MCF 10A (cell line): ENCODE measurements around the gene AFTPH. TPM values are rescaled to one million over a fixed set of nuclear protein-coding genes. Genes with fewer than 3 reads are reported as not detected.

ENCODE experiments used
- BruUV-seq: library from RNA; stranded (reverse); fragments of 400-500 nt; replicated peaks from 2 replicates; lab custom pipeline; 2021; lab: Mats Ljungman, UMichigan
- CTCF ChIA-PET: fragments of 300-600 bp; sonication (Branson Sonifier 250); formaldehyde crosslinking; extraction: SDS; loops from one replicate; lab custom pipeline; 2021; ENCODE audit warnings: antibody characterized with exemption, inconsistent platforms; lab: Yijun Ruan, JAX
- POLR2A ChIA-PET: fragments of 300-600, 350-650 bp; sonication (Branson Sonifier 250); formaldehyde crosslinking; extraction: SDS; loops from one replicate; lab custom pipeline; 2020; ENCODE audit warnings: antibody characterized with exemption, inconsistent platforms; lab: Yijun Ruan, JAX
- DNase-seq: peaks from one replicate; pipeline ENCODE4 v3.0.0-alpha.2; 2018; ENCODE audit not compliant: unreplicated experiment
- H3K27ac Mint-ChIP-seq: one replicate; pipeline ENCODE4 v1.8.0; 2022; ENCODE audit warnings: mild to moderate bottlenecking, low read depth, mixed read lengths; ENCODE audit not compliant: unreplicated experiment
- H3K27me3 Mint-ChIP-seq: one replicate; pipeline ENCODE4 v1.8.0; 2022; ENCODE audit warnings: mixed read lengths; ENCODE audit not compliant: insufficient read depth, unreplicated experiment
- H3K36me3 Mint-ChIP-seq: one replicate; pipeline ENCODE4 v1.8.0; 2022; ENCODE audit warnings: mild to moderate bottlenecking, moderate library complexity, mixed read lengths; ENCODE audit not compliant: insufficient read depth, unreplicated experiment
- H3K4me1 Mint-ChIP-seq: one replicate; pipeline ENCODE4 v1.8.0; 2022; ENCODE audit warnings: mixed read lengths; ENCODE audit not compliant: insufficient read depth, unreplicated experiment
- H3K4me3 Mint-ChIP-seq: one replicate; pipeline ENCODE4 v1.8.0; 2022; ENCODE audit warnings: mild to moderate bottlenecking, moderate library complexity, mixed read lengths; ENCODE audit not compliant: unreplicated experiment
- H3K9me3 Mint-ChIP-seq: one replicate; pipeline ENCODE4 v1.8.0; 2022; ENCODE audit warnings: mixed read lengths; ENCODE audit not compliant: unreplicated experiment
- intact Hi-C: fragments of 100-400 bp; cut with micrococcal nuclease; formaldehyde crosslinking; loops from 2 replicates; pipeline ENCODE4 v1.14.1; 2022
- total RNA-seq: library from RNA; stranded (reverse); gene quantifications from 2 replicates; pipeline ENCODE4 v1.2.3, GENCODE V29; 2022
- TF ChIP-seq, protein P1 (sequence below): fragments of 200-600 bp; IDR thresholded peaks from one replicate; pipeline ENCODE4 v1.8.0; 2022; ENCODE audit warnings: antibody characterized with exemption, mild to moderate bottlenecking; ENCODE audit not compliant: unreplicated experiment

AFTPH gene
- total RNA-seq, 1 experiment from 2014 or later, result 24.7 TPM

DNA sequence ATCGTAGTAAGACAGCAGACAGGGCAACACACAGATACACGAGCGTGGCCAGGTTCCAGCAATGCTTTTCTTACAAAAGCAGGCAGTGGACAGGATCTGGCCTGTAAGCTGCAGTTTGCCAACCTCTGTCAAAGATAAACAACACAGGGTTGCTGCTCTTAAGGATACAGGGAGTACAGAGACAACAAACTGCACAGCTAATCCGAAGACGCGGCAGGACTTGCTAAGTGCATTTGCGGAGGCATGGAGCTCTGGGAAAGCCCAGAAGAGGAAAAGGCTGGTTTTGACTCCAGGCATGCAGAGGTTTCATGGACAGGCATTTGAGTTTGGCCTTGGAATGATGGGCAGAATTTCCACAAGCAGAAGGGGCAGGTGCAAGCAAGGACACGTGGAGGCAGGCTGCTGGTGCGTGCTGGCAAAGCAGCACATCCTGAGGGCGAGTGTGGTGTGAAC is 105.2 kb downstream of the AFTPH start:
- BruUV-seq, result no TSS peak
- Mint-ChIP-seq H3K27ac (no peak overlapping the region), H3K36me3 (peaks cover 30% of the 10 kb centered on the region), H3K4me3 (no peak overlapping the region), H3K4me1 (no peaks in the 10 kb centered on the region), H3K9me3 (no peaks in the 10 kb centered on the region), H3K27me3 (no peaks in the 10 kb centered on the region)
- TF ChIP-seq, protein P1, sequence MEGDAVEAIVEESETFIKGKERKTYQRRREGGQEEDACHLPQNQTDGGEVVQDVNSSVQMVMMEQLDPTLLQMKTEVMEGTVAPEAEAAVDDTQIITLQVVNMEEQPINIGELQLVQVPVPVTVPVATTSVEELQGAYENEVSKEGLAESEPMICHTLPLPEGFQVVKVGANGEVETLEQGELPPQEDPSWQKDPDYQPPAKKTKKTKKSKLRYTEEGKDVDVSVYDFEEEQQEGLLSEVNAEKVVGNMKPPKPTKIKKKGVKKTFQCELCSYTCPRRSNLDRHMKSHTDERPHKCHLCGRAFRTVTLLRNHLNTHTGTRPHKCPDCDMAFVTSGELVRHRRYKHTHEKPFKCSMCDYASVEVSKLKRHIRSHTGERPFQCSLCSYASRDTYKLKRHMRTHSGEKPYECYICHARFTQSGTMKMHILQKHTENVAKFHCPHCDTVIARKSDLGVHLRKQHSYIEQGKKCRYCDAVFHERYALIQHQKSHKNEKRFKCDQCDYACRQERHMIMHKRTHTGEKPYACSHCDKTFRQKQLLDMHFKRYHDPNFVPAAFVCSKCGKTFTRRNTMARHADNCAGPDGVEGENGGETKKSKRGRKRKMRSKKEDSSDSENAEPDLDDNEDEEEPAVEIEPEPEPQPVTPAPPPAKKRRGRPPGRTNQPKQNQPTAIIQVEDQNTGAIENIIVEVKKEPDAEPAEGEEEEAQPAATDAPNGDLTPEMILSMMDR, result no peak
- ChIA-PET CTCF (interaction anchor here (0.7 to 1.4 kb wide), 3 partner anchors 11 to 244 kb away, joined by 3 to 5 read pairs (median 3); no protein-coding TSS in a partner anchor), POLR2A (interaction anchor here (0.5 to 2.0 kb wide), 4 partner anchors 8 to 100 kb away, joined by 3 to 14 read pairs (median 4); no protein-coding TSS in a partner anchor)
- DNase-seq, result no peak
- intact Hi-C loops, result no loop called here

DNA sequence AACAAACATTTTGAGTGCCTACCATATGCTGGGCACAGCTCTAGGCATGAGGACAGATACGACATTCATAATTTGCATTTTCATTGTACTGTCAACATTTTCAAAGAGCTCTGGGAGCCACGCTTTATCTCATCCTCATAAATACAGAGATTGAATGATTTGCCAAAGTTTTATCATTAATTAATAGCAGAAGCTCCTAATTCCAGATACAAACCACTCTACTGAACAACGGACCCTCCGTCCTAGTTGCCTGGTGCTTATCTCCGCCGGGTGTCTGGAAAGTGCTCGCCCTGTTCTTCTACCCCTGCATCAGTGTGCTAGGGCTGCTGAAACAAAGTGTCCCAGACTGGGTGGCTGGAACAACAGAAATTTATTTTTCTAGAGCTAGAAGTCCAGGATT is 105.7 kb downstream of the AFTPH start:
- Mint-ChIP-seq H3K4me1 (no peaks in the 10 kb centered on the region), H3K9me3 (no peaks in the 10 kb centered on the region), H3K27ac (no peak overlapping the region), H3K27me3 (no peaks in the 10 kb centered on the region), H3K4me3 (no peak overlapping the region), H3K36me3 (peaks cover 34% of the 10 kb centered on the region)
- BruUV-seq, result no TSS peak
- TF ChIP-seq, protein P1, result no peak
- ChIA-PET POLR2A (interaction anchor here (0.5 to 1.9 kb wide), 3 partner anchors 11 to 239 kb away, joined by 3 to 4 read pairs (median 3); no protein-coding TSS in a partner anchor), CTCF (interaction anchor here (1.3 kb wide), 1 partner anchor 11 kb away, joined by 5 read pairs; no protein-coding TSS in a partner anchor)
- DNase-seq, result no peak
- intact Hi-C loops, result no loop called here

DNA sequence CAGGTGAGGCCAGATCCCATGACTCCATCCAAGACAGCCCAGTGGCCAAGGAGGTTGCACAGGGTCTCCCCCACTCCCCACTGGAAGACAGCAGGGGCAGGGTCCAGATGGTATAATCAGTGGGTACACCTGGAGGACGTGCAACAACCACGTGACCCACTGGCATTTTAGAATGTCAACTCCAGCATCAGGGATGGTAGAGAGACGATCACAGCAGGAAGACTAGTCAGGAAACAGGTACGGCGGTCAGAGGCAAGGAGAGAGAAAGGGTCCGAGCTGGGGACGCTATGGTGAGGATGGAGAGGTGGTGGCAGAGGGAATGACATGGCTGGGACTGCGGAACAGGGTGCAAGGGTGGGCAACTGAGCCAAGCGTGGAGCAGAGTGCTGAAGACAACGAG is 106.6 kb downstream of the AFTPH start:
- H3K36me3 Mint-ChIP-seq, result peaks cover 40% of the 10 kb centered on the region
- TF ChIP-seq, protein P1, result no peak
- H3K9me3 Mint-ChIP-seq, result no peaks in the 10 kb centered on the region
- no peaks in the 10 kb centered on the region for H3K27me3 Mint-ChIP-seq
- H3K27ac Mint-ChIP-seq, result no peak overlapping the region
- ChIA-PET POLR2A (no interaction called here), CTCF (interaction anchor here (1.2 to 1.5 kb wide), 3 partner anchors 12 to 44 kb away, joined by 3 to 5 read pairs (median 3); no protein-coding TSS in a partner anchor)
- no peaks in the 10 kb centered on the region for H3K4me1 Mint-ChIP-seq
- DNase-seq, result no peak
- BruUV-seq, result no TSS peak
- H3K4me3 Mint-ChIP-seq, result no peak overlapping the region
- intact Hi-C loops, result no loop called here

DNA sequence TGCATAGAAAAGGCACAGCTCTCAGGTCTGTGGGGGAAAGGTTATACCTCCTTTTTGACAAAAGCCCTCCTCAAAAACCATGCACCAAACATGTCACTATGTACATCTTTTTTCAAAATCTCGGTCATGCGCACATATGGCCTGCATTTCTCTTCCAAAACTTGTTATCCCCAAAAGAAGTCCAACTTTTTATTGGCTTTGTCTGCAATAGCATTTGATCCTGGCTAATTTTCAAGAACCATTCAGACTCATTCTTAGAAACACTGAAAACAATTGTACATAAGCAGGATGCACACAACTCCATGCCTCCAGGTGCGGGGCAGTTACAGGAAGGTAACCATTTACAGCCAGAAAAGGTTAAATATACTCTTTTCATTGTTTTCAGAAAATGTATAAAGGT is 107.6 kb downstream of the AFTPH start:
- no peaks in the 10 kb centered on the region for H3K27me3 Mint-ChIP-seq
- ChIA-PET POLR2A (no interaction called here), CTCF (interaction anchor here (0.6 to 1.5 kb wide), 3 partner anchors 13 to 45 kb away, joined by 3 read pairs; no protein-coding TSS in a partner anchor)
- no peaks in the 10 kb centered on the region for H3K4me1 Mint-ChIP-seq
- DNase-seq, result no peak
- TF ChIP-seq, protein P1, result no peak
- BruUV-seq, result no TSS peak
- H3K36me3 Mint-ChIP-seq, result peaks cover 48% of the 10 kb centered on the region
- intact Hi-C loops, result no loop called here
- no peaks in the 10 kb centered on the region for H3K9me3 Mint-ChIP-seq
- no peak overlapping the region for H3K27ac Mint-ChIP-seq
- no peak overlapping the region for H3K4me3 Mint-ChIP-seq
